GM20000 (cell line): ENCODE results near the gene KMT5C.

Experiments
- DNase-seq: peaks from one replicate; pipeline ENCODE4 v3.0.0; 2012; ENCODE audit warnings: low spot score
- TF ChIP-seq, protein P1 (sequence below): IDR thresholded peaks from 2 replicates; pipeline ENCODE4 v1.5.1; 2012; ENCODE audit warnings: mild to moderate bottlenecking, control low read depth; ENCODE audit errors: extremely low read depth, missing control alignments

The KMT5C gene

GRCh38 chr19:55372316-55373081, 32.8 kb downstream of the KMT5C start:
- no peak for DNase-seq
- TF ChIP-seq, protein P1, sequence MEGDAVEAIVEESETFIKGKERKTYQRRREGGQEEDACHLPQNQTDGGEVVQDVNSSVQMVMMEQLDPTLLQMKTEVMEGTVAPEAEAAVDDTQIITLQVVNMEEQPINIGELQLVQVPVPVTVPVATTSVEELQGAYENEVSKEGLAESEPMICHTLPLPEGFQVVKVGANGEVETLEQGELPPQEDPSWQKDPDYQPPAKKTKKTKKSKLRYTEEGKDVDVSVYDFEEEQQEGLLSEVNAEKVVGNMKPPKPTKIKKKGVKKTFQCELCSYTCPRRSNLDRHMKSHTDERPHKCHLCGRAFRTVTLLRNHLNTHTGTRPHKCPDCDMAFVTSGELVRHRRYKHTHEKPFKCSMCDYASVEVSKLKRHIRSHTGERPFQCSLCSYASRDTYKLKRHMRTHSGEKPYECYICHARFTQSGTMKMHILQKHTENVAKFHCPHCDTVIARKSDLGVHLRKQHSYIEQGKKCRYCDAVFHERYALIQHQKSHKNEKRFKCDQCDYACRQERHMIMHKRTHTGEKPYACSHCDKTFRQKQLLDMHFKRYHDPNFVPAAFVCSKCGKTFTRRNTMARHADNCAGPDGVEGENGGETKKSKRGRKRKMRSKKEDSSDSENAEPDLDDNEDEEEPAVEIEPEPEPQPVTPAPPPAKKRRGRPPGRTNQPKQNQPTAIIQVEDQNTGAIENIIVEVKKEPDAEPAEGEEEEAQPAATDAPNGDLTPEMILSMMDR: no peak

GRCh38 chr19:55373306-55373992, 33.8 kb downstream of the KMT5C start:
- TF ChIP-seq, protein P1: no peak
- no peak for DNase-seq

- TF ChIP-seq, protein P1: no peak
- no peak for DNase-seq
These were observed 34.5 kb downstream of the KMT5C start for GRCh38 chr19:55373993-55374757.

DNA sequence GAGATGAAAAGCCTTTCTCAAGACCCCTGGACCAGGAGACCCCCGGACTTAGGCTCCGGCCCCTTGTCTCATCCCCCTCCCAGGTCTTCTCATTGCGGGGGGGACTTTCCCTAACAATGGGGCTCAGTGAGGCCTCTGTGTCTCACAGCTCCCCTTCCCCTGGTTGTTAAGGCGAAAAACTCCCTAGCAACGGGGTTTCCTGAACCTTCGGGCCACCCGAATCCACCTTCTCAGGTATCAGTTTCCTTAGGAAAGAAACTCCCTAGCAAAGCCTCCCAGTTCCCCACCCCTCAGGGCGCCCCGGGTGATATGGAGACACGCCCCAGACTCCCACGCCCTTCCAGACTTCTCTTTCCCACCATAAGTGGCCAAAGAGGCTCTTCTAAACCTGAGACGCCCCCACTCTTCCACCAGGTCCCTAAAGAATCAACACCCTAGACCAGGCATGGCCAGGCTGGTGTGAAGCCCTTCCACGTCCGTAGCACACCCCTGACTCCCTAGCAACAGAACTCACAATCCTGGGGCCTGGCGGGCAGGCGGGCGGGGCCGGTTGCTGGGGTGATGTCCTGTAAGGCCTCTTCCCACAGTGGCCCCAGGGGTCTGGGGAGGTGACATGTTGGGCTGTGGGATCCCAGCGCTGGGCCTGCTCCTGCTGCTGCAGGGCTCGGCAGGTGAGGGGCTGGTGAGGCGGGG, 36.7 kb downstream of the KMT5C start, which contains the start of gene TMEM190:
Gene TMEM190 (plus strand): TSS at position 586 of the 693 bp plus-strand sequence. CDS start 28 bp downstream, at position 614.
- no peak for DNase-seq
- TF ChIP-seq, protein P1: no peak

DNA sequence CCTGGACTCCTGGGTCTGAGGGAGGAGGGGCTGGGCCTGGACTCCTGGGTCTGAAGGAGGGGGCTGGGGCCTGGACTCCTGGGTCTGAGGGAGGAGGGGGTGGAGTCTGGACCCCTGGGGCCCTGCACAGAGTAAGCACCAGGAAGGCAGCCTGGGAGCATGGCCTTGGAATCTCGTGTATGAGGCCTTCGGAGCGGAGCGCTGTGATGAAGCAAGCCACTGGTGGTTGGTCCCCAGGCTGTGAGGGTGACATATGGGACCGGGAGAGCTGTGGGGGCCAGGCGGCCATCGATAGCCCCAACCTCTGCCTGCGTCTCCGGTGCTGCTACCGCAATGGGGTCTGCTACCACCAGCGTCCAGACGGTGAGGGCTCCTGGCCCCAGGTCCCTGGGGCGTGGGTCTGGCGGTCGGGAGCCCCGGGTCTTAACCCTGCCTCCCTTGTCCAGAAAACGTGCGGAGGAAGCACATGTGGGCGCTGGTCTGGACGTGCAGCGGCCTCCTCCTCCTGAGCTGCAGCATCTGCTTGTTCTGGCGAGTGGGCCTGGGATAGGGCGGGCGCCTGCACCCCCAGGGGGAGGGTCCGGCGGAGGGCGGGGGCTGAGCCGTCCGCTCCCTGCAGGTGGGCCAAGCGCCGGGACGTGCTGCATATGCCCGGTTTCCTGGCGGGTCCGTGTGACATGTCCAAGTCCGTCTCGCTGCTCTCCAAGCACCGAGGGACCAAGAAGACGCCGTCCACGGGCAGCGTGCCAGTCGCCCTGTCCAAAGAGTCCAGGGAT, 37.9 kb downstream of the KMT5C start:
- DNase-seq: no peak
- TF ChIP-seq, protein P1: no peak

- no peak for DNase-seq
- TF ChIP-seq, protein P1: no peak
These were observed 39.5 kb downstream of the KMT5C start for GRCh38 chr19:55379174-55379573.
